Effector memory CD4-positive, alpha-beta T cell (primary cell): Measurements from ENCODE around the gene ECT2.
A peak's percentile ranks its signal among the peaks of the same experiment; 100 is the strongest.
"Not testable (repeated sequence)": the region's sequence is repeated elsewhere in the genome, so short reads cannot be mapped to it uniquely, and the experiment has no call there.

Source experiments
- DNase-seq, 3 donors: peaks; one replicate each; pipeline ENCODE4 v3.0.0-alpha.2; 2020
- H3K27ac ChIP-seq: 2 replicates; pipeline ENCODE4 v1.7.0; 2013; ENCODE audit warnings: mild to moderate bottlenecking, low read length, moderate library complexity; ENCODE audit not compliant: insufficient read depth, poor library complexity, severe bottlenecking
- H3K27me3 ChIP-seq: replicated peaks from 2 replicates; pipeline ENCODE4 v1.7.0; 2013; ENCODE audit warnings: mild to moderate bottlenecking, low read length; ENCODE audit not compliant: insufficient read depth, control insufficient read depth, poor library complexity, severe bottlenecking
- H3K36me3 ChIP-seq: 2 replicates; pipeline ENCODE4 v1.7.0; 2013; ENCODE audit warnings: mild to moderate bottlenecking, low read length, moderate library complexity; ENCODE audit not compliant: control insufficient read depth, insufficient read depth
- H3K4me1 ChIP-seq: 2 replicates; pipeline ENCODE4 v1.7.0; 2013; ENCODE audit warnings: low read length, mild to moderate bottlenecking; ENCODE audit not compliant: control insufficient read depth, insufficient read depth, poor library complexity, severe bottlenecking
- H3K4me3 ChIP-seq: 2 replicates; pipeline ENCODE4 v1.7.0; 2013; ENCODE audit warnings: low read length, low read depth, mild to moderate bottlenecking; ENCODE audit not compliant: insufficient read depth, poor library complexity, severe bottlenecking
- H3K9me3 ChIP-seq: 2 replicates; pipeline ENCODE4 v1.7.0; 2013; ENCODE audit warnings: mild to moderate bottlenecking, low read length, moderate library complexity; ENCODE audit not compliant: control insufficient read depth
- total RNA-seq, 3 donors: gene quantifications; one replicate each; lab custom pipeline; 2026; lab: John Stamatoyannopoulos, UW

Gene ECT2, protein sequence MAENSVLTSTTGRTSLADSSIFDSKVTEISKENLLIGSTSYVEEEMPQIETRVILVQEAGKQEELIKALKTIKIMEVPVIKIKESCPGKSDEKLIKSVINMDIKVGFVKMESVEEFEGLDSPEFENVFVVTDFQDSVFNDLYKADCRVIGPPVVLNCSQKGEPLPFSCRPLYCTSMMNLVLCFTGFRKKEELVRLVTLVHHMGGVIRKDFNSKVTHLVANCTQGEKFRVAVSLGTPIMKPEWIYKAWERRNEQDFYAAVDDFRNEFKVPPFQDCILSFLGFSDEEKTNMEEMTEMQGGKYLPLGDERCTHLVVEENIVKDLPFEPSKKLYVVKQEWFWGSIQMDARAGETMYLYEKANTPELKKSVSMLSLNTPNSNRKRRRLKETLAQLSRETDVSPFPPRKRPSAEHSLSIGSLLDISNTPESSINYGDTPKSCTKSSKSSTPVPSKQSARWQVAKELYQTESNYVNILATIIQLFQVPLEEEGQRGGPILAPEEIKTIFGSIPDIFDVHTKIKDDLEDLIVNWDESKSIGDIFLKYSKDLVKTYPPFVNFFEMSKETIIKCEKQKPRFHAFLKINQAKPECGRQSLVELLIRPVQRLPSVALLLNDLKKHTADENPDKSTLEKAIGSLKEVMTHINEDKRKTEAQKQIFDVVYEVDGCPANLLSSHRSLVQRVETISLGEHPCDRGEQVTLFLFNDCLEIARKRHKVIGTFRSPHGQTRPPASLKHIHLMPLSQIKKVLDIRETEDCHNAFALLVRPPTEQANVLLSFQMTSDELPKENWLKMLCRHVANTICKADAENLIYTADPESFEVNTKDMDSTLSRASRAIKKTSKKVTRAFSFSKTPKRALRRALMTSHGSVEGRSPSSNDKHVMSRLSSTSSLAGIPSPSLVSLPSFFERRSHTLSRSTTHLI
- total RNA-seq = 4.4 to 6.4 (median 5.2) reads per million in 3 donors

DNA sequence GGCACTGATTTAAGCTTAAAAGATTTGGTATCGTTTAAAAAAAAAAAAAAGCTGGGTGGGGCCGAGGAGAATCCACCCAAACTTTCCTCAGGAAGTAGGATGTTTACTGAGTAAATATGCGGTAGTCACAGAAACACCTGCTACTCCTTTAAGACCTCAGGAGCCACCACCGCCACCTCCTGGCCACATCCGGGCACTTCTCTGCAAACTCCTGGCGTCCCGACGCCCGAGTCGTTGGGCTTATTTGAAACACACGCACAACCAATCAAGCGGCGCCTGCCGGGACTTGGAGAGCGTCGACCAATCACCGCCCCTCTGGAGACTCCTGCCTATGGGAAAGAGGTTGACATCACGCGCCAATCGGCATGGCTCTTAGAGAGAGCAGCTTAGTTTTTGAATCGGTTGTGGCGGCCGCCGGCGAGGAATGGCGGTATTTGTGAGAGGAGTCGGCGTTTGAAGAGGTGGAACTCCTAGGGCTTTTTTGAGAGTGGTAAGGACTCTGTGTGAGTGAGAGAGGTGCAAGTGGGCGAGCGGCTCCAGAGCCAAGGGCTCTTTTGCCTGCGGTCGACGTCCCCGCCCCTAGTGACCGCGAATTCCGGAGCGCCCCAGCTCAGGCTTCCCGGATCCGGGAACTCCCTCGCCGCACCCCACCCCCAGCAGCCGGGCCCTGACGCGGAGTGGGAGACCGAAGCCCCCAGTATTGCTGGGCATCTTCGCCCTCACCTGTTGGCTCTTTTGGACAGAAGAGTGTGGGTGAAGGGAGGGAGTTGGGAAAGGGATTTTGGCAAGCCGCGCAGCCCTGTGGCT, at the start of gene ECT2:
ECT2 (plus strand) TSS at position 359 of the 807 bp plus-strand sequence. CDS start 3,805 bp downstream, outside the sequence.
- peak; percentile 96 to 98 (median 98) for DNase-seq
- Histone ChIP-seq H3K27ac (peak within 1 kb of the TSS; percentile 67), H3K4me1 (peaks cover 7% of the 10 kb centered on the region), H3K36me3 (no peaks in the 10 kb centered on the region), H3K27me3 (no peaks in the 10 kb centered on the region), H3K4me3 (peak within 1 kb of the TSS; percentile 83), H3K9me3 (no peaks in the 10 kb centered on the region)

DNA sequence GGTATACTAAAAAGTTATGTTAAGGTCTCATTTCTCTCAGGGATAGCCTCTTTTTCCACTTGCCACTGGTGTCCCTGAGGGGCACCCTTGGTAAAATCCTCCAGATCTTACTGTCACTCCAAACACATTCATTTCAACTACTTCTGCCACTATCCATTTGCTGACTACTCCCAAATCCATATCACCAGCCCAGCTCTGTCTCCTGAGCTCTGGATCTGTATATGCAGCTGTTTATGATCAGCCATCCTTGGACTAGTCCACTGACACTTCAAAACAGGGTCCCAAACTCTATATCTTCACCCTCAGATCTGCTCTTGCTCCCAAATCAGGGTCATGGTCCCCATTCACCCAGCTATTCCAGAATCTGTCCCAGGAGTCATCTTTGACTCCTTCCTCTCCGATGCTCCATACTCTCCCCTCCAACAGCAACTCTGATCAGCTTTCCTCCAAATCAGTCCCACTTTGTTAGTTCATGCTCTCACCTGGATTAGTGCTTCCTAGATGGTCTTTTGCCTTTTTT, 49.5 kb upstream of the ECT2 start:
- H3K4me3 ChIP-seq = no peak overlapping the region
- DNase-seq = no peak
- H3K9me3 ChIP-seq = no peaks in the 10 kb centered on the region

DNA sequence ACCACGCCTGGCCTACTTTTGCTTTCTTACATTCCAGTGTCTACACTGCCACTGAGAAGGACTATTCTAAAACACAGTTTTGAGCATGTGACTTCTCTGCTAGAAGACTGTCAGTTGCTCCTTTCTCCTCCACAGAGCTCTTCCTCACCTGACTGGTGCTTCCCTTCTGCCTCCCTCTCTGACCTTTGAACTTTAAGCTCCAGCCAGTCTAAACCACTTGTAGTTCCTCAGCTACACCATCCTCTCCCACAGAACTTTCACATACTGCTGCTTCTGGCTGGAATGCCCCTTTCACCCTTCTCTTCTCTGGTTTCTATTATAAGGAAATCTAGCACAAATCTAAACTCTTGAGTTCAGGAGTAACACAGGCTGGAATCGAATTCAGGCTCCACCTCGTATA, 48.8 kb upstream of the ECT2 start:
- Histone ChIP-seq H3K27me3 (no peaks in the 10 kb centered on the region), H3K27ac (no peak overlapping the region), H3K4me3 (no peak overlapping the region), H3K4me1 (no peaks in the 10 kb centered on the region), H3K9me3 (no peaks in the 10 kb centered on the region), H3K36me3 (no peaks in the 10 kb centered on the region)
- DNase-seq = no peak

More for the DNA sequence above, 49.5 kb upstream of the ECT2 start:
- no peaks in the 10 kb centered on the region for H3K27me3 ChIP-seq
- H3K4me1 ChIP-seq = no peaks in the 10 kb centered on the region
- no peaks in the 10 kb centered on the region for H3K36me3 ChIP-seq
- H3K27ac ChIP-seq = no peak overlapping the region

DNA sequence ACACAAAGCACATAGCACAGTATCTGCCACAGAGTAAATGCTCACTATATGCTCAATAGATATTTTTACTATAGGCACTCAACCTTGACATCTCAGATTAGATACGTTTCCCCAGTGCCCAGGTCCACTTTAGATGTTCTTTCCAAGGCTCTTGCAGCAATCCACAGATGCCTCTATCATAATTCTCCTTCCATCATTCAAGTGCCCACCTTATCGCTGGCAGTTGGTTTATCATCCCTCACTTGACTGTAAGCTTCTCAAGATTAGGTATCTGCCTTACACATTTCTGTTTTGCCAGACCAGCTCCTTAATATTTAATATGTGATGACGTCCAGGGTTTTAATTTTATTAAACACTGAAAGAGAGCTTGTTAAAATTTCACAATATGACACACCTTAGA, 48.3 kb upstream of the ECT2 start:
- no peak overlapping the region for H3K4me3 ChIP-seq
- no peaks in the 10 kb centered on the region for H3K4me1 ChIP-seq
- H3K36me3 ChIP-seq = no peaks in the 10 kb centered on the region
- no peaks in the 10 kb centered on the region for H3K27me3 ChIP-seq
- H3K9me3 ChIP-seq = no peaks in the 10 kb centered on the region
- DNase-seq = no peak
- H3K27ac ChIP-seq = no peak overlapping the region

DNA sequence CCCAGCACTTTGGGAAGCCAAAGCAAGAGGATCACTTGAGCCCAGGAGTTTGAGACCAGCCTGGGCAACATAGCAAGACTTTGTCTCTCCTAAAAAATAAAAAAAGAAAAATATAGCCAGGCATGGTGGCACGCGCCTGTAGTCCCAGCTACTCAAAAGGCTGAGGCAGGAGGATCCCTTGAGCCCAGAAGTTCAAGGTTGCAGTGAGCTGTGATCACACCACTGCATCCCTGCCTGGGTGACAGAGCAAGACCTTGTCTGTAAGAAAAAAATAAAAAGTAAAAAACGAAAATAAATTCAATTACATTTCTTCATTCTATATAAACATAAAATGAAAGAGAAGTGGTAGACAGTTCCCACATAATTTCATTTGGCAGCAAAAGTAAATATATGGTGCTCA, 47.8 kb upstream of the ECT2 start:
- H3K36me3 ChIP-seq, H3K27ac ChIP-seq, H3K27me3 ChIP-seq, DNase-seq, H3K9me3 ChIP-seq, H3K4me3 ChIP-seq, H3K4me1 ChIP-seq: not testable (repeated sequence)

DNA sequence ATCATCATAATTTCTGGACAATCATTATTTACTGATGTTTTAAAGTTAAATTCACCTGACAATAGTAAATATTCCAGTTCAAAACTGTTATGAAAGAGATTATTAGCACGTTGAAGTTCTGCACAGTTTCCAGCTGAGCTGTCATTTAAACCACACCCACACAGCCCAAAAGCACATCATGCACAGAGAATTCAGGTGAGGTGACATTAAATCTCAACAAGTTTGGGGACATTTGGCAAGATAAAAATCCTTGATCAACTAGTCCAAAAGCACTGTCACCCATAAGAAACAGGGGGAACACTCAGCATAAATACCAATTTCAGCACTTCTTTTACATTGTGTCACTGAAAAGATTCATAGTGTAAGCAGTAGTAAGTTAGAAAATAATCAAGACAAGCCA, 46.5 kb upstream of the ECT2 start:
- Histone ChIP-seq H3K9me3 (no peaks in the 10 kb centered on the region), H3K4me1 (no peaks in the 10 kb centered on the region), H3K27me3 (no peaks in the 10 kb centered on the region), H3K4me3 (no peak overlapping the region), H3K36me3 (no peaks in the 10 kb centered on the region), H3K27ac (no peak overlapping the region)
- DNase-seq = no peak

DNA sequence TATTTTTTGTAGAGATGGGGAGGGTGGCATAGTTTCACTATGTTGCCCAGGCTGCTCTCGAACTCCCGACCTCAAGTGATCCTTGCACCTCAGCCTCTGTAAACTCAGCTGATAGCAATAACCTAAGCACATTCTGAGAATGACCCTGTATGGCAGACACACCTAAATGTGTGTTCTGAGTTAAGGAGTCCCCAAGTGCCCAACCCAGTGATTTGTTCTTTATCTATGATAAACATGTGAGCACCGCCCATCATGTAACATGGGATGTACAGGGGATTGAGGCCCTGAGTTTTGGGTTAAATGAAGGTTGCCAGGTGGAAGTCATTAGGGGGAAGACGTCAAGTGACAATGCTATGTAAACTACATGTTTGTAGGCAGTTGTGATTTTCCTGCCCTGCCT, 45.4 kb upstream of the ECT2 start:
- Histone ChIP-seq H3K27me3 (no peaks in the 10 kb centered on the region), H3K4me1 (peaks cover 6% of the 10 kb centered on the region), H3K9me3 (no peaks in the 10 kb centered on the region), H3K36me3 (no peaks in the 10 kb centered on the region), H3K4me3 (no peak overlapping the region), H3K27ac (no peak overlapping the region)
- DNase-seq = no peak

DNA sequence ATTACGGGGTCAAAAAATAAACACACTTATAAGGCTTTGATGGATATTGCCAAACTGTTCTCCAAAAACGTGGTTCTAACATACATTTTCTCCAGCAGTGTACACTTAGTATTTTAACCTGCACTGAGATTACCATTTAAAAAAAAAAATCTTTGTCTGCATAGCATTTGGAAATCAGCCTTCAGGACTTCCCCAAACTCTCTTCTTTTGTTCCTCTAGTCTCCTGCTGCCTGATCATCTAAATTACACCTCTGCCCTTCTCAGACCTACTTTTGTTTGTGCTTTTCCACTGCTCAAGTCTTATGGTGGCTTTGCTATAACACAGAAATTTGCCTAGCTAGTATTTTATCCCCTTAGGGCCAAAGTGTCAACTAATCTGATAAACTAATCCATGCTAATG, 43.5 kb upstream of the ECT2 start:
- Histone ChIP-seq H3K27ac (no peak overlapping the region), H3K9me3 (no peaks in the 10 kb centered on the region), H3K36me3 (no peaks in the 10 kb centered on the region), H3K4me3 (no peak overlapping the region), H3K27me3 (no peaks in the 10 kb centered on the region), H3K4me1 (peaks cover 6% of the 10 kb centered on the region)
- DNase-seq = no peak

DNA sequence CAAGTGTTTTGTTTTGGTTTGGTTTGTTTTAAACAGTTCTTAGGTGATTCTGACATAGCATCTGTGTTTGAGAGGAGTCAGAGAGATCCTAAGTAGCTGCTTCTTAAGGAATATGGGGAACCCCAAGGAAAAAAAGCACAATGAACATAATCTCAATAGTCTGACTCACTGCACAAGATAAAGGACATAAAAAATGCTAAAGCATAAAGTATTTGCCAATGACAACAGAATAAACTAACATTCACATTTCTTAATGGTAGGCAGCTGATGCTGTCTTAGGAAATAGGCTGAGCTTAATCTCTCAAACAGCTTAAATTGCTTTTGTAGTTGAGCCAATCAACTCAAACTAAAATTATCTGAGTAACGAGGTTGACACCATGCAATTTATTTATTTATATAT, 42.6 kb upstream of the ECT2 start:
- H3K27me3 ChIP-seq = no peaks in the 10 kb centered on the region
- no peaks in the 10 kb centered on the region for H3K36me3 ChIP-seq
- no peak overlapping the region for H3K27ac ChIP-seq
- DNase-seq = no peak
- no peaks in the 10 kb centered on the region for H3K9me3 ChIP-seq
- peaks cover 6% of the 10 kb centered on the region for H3K4me1 ChIP-seq
- no peak overlapping the region for H3K4me3 ChIP-seq
